MV-4-11 (cell line): ENCODE results near the gene ACY1.

ENCODE experiments used
- DNase-seq: peaks from one replicate; lab custom pipeline; 2025; lab: John Stamatoyannopoulos, UW

Gene ACY1

GRCh38 chr3:51963951-51964451, 19.3 kb upstream of the ACY1 start:
- no peak for DNase-seq

- no peak for DNase-seq
Observed at GRCh38 chr3:51964521-51964920, 18.8 kb upstream of the ACY1 start.

- no peak for DNase-seq
Observed at GRCh38 chr3:51966016-51966415, 17.3 kb upstream of the ACY1 start.

GRCh38 chr3:51966486-51966885, 16.8 kb upstream of the ACY1 start:
- no peak for DNase-seq

GRCh38 chr3:51966922-51967383, 16.4 kb upstream of the ACY1 start:
- no peak for DNase-seq

- DNase-seq, result no peak
Observed at GRCh38 chr3:51967384-51968169, 15.8 kb upstream of the ACY1 start, which contains the start of gene PCBP4. Gene PCBP4, minus strand, starts transcription at chr3:51967454. Its CDS starts 6,214 bp downstream, at chr3:51961240.

- no peak for DNase-seq
Observed at GRCh38 chr3:51968170-51968775, 15.1 kb upstream of the ACY1 start.

- DNase-seq, result no peak
Observed at GRCh38 chr3:51968883-51969678, 14.3 kb upstream of the ACY1 start.

GRCh38 chr3:51969841-51970240, 13.5 kb upstream of the ACY1 start:
- DNase-seq, result no peak

GRCh38 chr3:51970606-51971300, 12.6 kb upstream of the ACY1 start:
- no peak for DNase-seq

- DNase-seq, result no peak
Observed at GRCh38 chr3:51971350-51971749, 12.0 kb upstream of the ACY1 start.

- peak; percentile 26 for DNase-seq
Observed at GRCh38 chr3:51974277-51974962, 8.9 kb upstream of the ACY1 start.

GRCh38 chr3:51974963-51975851, 8.1 kb upstream of the ACY1 start, which contains the start of gene ABHD14A:
Gene ABHD14A, plus strand, starts transcription at chr3:51975064. Its CDS starts 72 bp downstream, at chr3:51975136.
- peak; percentile 50 for DNase-seq

- DNase-seq, result peak; percentile 59
Observed at GRCh38 chr3:51975852-51976549, 7.3 kb upstream of the ACY1 start.

- DNase-seq, result no peak
Observed at GRCh38 chr3:51977446-51978142, 5.7 kb upstream of the ACY1 start.

GRCh38 chr3:51978143-51978502, 5.2 kb upstream of the ACY1 start:
- DNase-seq, result no peak

- DNase-seq, result no peak
Observed at GRCh38 chr3:51980253-51980652, 3.1 kb upstream of the ACY1 start.

GRCh38 chr3:51982352-51982837, 940 bp upstream of the ACY1 start:
- DNase-seq, result peak; percentile 62
